Activated CD8-positive, alpha-beta memory T cell treated with anti-CD3 and anti-CD28 coated beads, Interleukin-2, amount 10 ng/mL, durations not matched to agents 7 days and 5 days (primary cell): ENCODE measurements around the gene QRICH2. TPM values are rescaled to one million over a fixed set of nuclear protein-coding genes. Genes with fewer than 3 reads are reported as not detected.
"Not testable (repeated sequence)": the region's sequence is repeated elsewhere in the genome, so short reads cannot be mapped to it uniquely, and the experiment has no call there.

Experiments used
- ATAC-seq: fragments of 150-1000 bp; cut with Tn5 transposase; one replicate; pipeline ENCODE4 v1.10.0; 2021; ENCODE audit warnings: moderate library complexity
- CTCF ChIA-PET: fragments of 350-600 bp; sonication (Branson Sonifier 250); formaldehyde crosslinking; loops from one replicate; lab custom pipeline; 2021; ENCODE audit warnings: antibody characterized with exemption; lab: Charles Lee
- DNase-seq: peaks from one replicate; pipeline ENCODE4 v3.0.0-alpha.2; 2020
- H3K27ac Mint-ChIP-seq: one replicate; pipeline ENCODE4 v1.8.0; 2021; ENCODE audit warnings: mild to moderate bottlenecking, mixed read lengths
- H3K27me3 Mint-ChIP-seq: one replicate; pipeline ENCODE4 v1.8.0; 2021; ENCODE audit warnings: mixed read lengths
- H3K36me3 Mint-ChIP-seq: one replicate; pipeline ENCODE4 v1.8.0; 2021; ENCODE audit warnings: mild to moderate bottlenecking, mixed read lengths
- H3K4me1 Mint-ChIP-seq: one replicate; pipeline ENCODE4 v1.8.0; 2021; ENCODE audit warnings: mixed read lengths
- H3K4me3 Mint-ChIP-seq: one replicate; pipeline ENCODE4 v1.8.0; 2021; ENCODE audit warnings: mild to moderate bottlenecking, moderate library complexity, mixed read lengths
- H3K9me3 Mint-ChIP-seq: one replicate; pipeline ENCODE4 v1.8.0; 2022; ENCODE audit warnings: low read depth, mixed read lengths
- total RNA-seq, 2 experiments: library from RNA; stranded (reverse); gene quantifications; one replicate each; pipeline ENCODE4 v1.2.3, GENCODE V29; 2021

Gene QRICH2
- total RNA-seq, 2 experiments from 2014 or later, result 3.8 to 5.8 TPM

DNA sequence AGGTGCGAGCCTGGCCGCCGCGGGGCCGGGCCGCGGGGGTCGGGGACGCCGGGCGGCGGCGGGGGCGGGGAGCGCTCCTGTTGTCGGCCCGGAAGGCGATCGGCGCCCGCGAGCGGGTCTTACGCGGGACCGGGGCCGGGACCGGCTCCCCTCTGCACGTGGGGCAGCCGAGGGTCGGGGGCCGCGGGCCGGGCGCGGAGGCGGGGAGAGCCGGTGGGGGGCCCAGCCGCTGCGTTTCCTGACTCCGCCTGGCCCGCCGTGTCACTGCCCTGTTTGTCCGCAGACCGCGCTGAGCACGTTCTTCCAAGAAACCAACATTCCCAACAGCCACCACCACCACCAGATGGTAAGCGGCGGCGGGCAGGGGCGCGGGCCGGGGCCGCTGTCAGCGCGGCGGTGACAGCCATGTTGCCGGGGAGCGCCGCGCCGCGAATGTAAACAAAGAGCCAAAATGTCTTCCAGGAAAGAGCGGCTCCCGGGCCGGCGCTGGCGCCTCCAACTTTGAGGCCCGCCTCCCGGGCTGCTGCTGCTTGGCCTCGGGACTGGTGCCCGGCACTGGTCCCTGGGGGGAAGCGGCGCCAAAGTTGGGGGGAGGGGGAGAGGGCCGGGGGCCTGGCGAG is 42.3 kb downstream of the QRICH2 start:
- Mint-ChIP-seq H3K4me1 (peaks cover 56% of the 10 kb centered on the region), H3K4me3 (peak overlapping the region; percentile 92), H3K27ac (peak overlapping the region; percentile 99), H3K9me3 (no peaks in the 10 kb centered on the region), H3K36me3 (peaks cover 46% of the 10 kb centered on the region), H3K27me3 (no peaks in the 10 kb centered on the region)
- CTCF ChIA-PET, result interaction anchor here (1.0 to 7.0 kb wide), 13 partner anchors 9 to 144 kb away, joined by 3 to 83 read pairs (median 13); partner anchors contain the start of genes RNF157 and SPHK1
- DNase-seq (peak; percentile 74), ATAC-seq (no peak)

GRCh38 chr17:76264755-76265623 is 43.1 kb downstream of the QRICH2 start, which contains the start of gene UBALD2:
UBALD2 (plus strand) TSS chr17:76265348; CDS start chr17:76265506, 158 bp downstream.
- Mint-ChIP-seq H3K9me3 (no peaks in the 10 kb centered on the region), H3K36me3 (peaks cover 43% of the 10 kb centered on the region), H3K4me1 (peaks cover 54% of the 10 kb centered on the region), H3K27ac (peak within 1 kb of the TSS; percentile 99), H3K27me3 (no peaks in the 10 kb centered on the region), H3K4me3 (peak within 1 kb of the TSS; percentile 92)
- peak; percentile 100 for DNase-seq
- peak; percentile 82 for ATAC-seq
- CTCF ChIA-PET, result interaction anchor here (0.8 to 4.9 kb wide), 14 partner anchors 9 to 161 kb away, joined by 3 to 51 read pairs (median 8); partner anchors contain the start of gene SPHK1

- peaks cover 48% of the 10 kb centered on the region for H3K4me1 Mint-ChIP-seq
- H3K36me3 Mint-ChIP-seq, result peaks cover 37% of the 10 kb centered on the region
- CTCF ChIA-PET, result interaction anchor here (0.8 to 4.9 kb wide), 17 partner anchors 8 to 160 kb away, joined by 3 to 51 read pairs (median 5); partner anchors contain the start of gene SPHK1
- H3K4me3 Mint-ChIP-seq, result peak overlapping the region; percentile 92
- H3K27me3 Mint-ChIP-seq, result no peaks in the 10 kb centered on the region
- DNase-seq (peak; percentile 74), ATAC-seq (peak; percentile 7)
- no peaks in the 10 kb centered on the region for H3K9me3 Mint-ChIP-seq
- H3K27ac Mint-ChIP-seq, result peak overlapping the region; percentile 91
Observed at GRCh38 chr17:76264425-76264754, 43.7 kb downstream of the QRICH2 start.

- peaks cover 34% of the 10 kb centered on the region for H3K36me3 Mint-ChIP-seq
- H3K27ac Mint-ChIP-seq, result peak overlapping the region; percentile 91
- ATAC-seq, result no peak
- H3K4me3 Mint-ChIP-seq, result peak overlapping the region; percentile 92
- peaks cover 44% of the 10 kb centered on the region for H3K4me1 Mint-ChIP-seq
- peak; percentile 39 for DNase-seq
- CTCF ChIA-PET, result interaction anchor here (1.1 to 4.9 kb wide), 18 partner anchors 10 to 142 kb away, joined by 3 to 51 read pairs (median 6); no protein-coding TSS in a partner anchor
- H3K27me3 Mint-ChIP-seq, result no peaks in the 10 kb centered on the region
- no peaks in the 10 kb centered on the region for H3K9me3 Mint-ChIP-seq
Observed at GRCh38 chr17:76263896-76264295, 44.2 kb downstream of the QRICH2 start.

DNA sequence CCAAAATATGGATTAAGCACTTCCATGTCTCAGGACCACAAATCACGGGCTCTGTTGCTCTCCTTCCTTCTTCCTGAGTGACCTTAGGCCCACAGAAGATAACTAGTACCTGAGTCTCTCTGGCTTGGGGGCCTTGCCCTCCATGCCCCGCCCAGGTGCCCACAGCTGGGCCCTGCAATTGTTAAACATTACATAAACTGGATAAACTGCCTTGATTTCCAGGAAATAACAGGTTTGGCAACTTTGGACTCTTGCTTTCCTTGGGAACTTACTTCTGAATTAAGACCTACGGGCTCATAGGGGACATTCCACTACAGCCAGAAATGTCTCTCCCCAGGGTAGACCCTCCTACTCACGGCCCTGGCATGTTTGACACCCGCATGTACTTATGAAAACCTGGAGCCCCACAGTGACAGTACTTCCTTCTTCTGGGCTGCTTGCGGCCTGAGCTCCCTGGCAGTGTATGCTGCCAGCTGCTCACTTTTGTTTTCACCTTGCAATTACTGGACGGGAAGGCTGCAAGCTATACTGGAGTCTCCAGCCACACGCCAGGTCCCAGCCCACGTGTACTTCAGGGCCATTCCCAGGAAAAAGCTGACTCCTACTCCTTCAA is 45.2 kb downstream of the QRICH2 start:
- DNase-seq (no peak), ATAC-seq (no peak)
- H3K4me3 Mint-ChIP-seq, result peak overlapping the region; percentile 20

DNA sequence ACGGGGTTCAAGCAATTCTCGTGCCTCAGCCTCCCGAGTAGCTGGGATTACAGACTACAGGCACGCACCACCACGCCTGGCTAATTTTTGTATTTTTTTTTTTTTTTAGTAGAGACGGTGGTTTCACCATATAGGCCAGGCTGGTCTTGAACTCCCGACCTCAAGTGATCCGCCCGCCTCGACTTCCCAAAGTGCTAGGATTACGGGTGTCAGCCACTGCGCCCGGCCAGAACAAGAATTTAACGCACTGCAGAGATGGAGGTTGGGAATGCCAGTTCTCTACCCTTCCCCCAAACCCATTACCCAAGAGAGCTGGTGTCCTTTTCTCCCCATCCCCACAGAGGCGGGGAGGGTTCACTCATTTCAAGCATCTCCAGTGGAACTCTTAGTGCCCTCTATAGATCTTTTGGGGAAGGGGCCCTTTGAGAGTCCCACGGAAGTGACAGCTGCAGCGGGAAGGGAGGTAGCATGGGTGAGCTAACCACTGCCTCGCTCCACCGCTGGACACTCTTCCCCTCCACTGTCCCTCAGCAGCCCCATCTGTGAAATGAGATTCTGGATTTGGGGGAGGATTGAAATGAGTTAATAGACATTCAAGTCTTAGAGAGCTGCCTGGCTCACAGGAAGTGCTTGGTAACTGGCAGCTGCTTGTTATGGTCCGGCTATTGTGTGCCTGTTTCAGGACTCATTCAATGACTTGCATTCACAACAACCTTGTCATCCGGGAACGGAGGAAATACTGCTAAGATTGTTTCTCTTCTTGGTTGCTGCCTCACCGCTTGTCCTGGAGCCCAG is 46.5 kb downstream of the QRICH2 start:
- Mint-ChIP-seq H3K9me3 (peaks cover 2% of the 10 kb centered on the region), H3K27ac (peak overlapping the region; percentile 91), H3K36me3 (peaks cover 17% of the 10 kb centered on the region), H3K4me1 (peaks cover 43% of the 10 kb centered on the region), H3K27me3 (no peaks in the 10 kb centered on the region), H3K4me3 (no peak overlapping the region)
- peak; percentile 43 for DNase-seq
- CTCF ChIA-PET, result interaction anchor here (0.6 to 4.9 kb wide), 7 partner anchors 9 to 152 kb away, joined by 4 to 51 read pairs (median 8); no protein-coding TSS in a partner anchor
- no peak for ATAC-seq

More for the DNA sequence above, 45.2 kb downstream of the QRICH2 start:
- CTCF ChIA-PET, result interaction anchor here (0.8 to 4.9 kb wide), 16 partner anchors 8 to 141 kb away, joined by 3 to 51 read pairs (median 5); no protein-coding TSS in a partner anchor
- Mint-ChIP-seq H3K9me3 (no peaks in the 10 kb centered on the region), H3K27me3 (no peaks in the 10 kb centered on the region), H3K36me3 (peaks cover 24% of the 10 kb centered on the region), H3K4me1 (peaks cover 40% of the 10 kb centered on the region), H3K27ac (peak overlapping the region; percentile 91)

GRCh38 chr17:76260669-76261068 is 47.4 kb downstream of the QRICH2 start:
- H3K27me3 Mint-ChIP-seq, result no peaks in the 10 kb centered on the region
- H3K4me1 Mint-ChIP-seq, result peaks cover 52% of the 10 kb centered on the region
- H3K36me3 Mint-ChIP-seq, result peaks cover 12% of the 10 kb centered on the region
- no peak for DNase-seq
- no peak overlapping the region for H3K27ac Mint-ChIP-seq
- no peak overlapping the region for H3K4me3 Mint-ChIP-seq
- CTCF ChIA-PET, result interaction anchor here (1.6 to 4.9 kb wide), 3 partner anchors 10 to 23 kb away, joined by 5 to 25 read pairs (median 9); no protein-coding TSS in a partner anchor
- peaks cover 2% of the 10 kb centered on the region for H3K9me3 Mint-ChIP-seq
- no peak for ATAC-seq

- Mint-ChIP-seq H3K4me1 (peaks cover 56% of the 10 kb centered on the region), H3K27ac (no peak overlapping the region), H3K36me3 (peaks cover 16% of the 10 kb centered on the region), H3K27me3 (no peaks in the 10 kb centered on the region), H3K9me3 (peaks cover 2% of the 10 kb centered on the region), H3K4me3 (no peak overlapping the region)
- DNase-seq (no peak), ATAC-seq (no peak)
- CTCF ChIA-PET, result interaction anchor here (2.5 kb wide), 1 partner anchor 19 kb away, joined by 9 read pairs; no protein-coding TSS in a partner anchor
Observed at GRCh38 chr17:76260220-76260619, 47.9 kb downstream of the QRICH2 start.

DNA sequence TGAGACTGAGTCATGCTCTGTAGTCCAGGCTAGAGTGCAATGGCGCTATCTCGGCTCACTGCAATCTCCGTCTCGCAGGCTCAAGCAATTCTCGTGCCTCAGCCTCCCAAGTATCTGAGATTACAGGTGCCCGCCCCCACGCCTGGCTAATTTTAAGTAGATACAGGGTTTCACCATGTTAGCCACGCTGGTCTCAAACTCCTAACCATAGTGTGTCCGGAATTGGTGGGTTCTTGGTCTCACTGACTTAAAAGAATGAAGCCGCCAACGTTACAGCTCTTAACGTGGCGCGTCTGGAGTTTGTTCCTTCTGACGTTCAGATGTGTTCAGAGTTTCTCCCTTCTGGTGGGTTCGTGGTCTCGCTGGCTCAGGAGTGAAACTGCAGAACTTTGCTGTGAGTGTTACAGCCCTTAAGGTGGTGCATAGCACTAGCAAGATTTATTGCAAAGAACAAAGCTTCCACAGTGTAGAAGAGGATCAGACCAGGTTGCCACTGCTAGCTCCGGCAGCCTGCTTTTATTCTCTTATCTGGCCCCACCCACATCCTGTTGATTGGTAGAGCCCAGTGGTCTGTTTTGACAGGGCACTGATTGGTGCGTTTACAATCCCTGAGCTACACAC is 51.5 kb downstream of the QRICH2 start:
- Mint-ChIP-seq H3K4me1 (peaks cover 55% of the 10 kb centered on the region), H3K36me3 (peaks cover 21% of the 10 kb centered on the region), H3K4me3 (peak overlapping the region; percentile 72), H3K27ac (peak overlapping the region; percentile 97)
- DNase-seq (peak; percentile 86), ATAC-seq (peak; percentile 76)
- not testable (repeated sequence) for H3K27me3 Mint-ChIP-seq, H3K9me3 Mint-ChIP-seq
- CTCF ChIA-PET, result interaction anchor here (0.6 to 2.3 kb wide), 12 partner anchors 8 to 403 kb away, joined by 3 to 17 read pairs (median 4); partner anchors contain the start of gene UBALD2

DNA sequence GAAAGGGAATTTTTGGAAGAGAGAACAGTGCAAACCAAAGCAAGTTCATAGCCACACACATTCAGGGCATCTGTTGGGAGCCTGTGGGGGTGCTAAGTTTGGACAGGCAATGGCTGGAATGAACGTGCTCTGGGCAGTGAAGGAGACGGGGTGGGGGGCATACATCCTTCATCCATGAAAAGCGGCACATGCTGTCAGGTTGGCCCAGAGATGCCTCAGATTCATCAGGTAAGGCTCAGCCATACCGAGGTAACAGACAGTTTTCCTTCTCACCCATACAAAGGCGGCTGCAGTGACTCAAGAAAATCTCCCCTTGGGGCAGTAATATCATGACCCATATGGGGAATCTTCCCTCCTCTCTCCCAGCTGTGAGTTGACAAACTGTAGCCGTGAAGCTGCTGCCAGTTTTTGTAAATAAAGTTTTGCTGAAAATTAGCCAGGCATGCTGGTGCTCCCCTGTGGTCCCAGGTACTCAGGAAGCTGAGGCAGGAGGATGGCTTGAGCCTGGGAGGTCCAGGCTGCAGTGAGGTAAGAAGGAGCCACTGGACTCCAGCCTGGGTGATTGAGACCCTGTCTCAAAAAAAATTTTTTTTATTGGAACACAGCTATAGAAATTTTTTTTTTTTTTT is 52.2 kb downstream of the QRICH2 start:
- DNase-seq (peak; percentile 39), ATAC-seq (no peak)
- CTCF ChIA-PET, result interaction anchor here (0.6 to 2.3 kb wide), 10 partner anchors 9 to 403 kb away, joined by 3 to 17 read pairs (median 5); partner anchors contain the start of gene UBALD2
- peak overlapping the region; percentile 97 for H3K27ac Mint-ChIP-seq
- peaks cover 19% of the 10 kb centered on the region for H3K36me3 Mint-ChIP-seq
- H3K4me3 Mint-ChIP-seq, result peak overlapping the region; percentile 72
- H3K27me3 Mint-ChIP-seq, result no peaks in the 10 kb centered on the region
- peaks cover 58% of the 10 kb centered on the region for H3K4me1 Mint-ChIP-seq
- H3K9me3 Mint-ChIP-seq, result peaks cover 2% of the 10 kb centered on the region

- Mint-ChIP-seq H3K4me1 (peaks cover 61% of the 10 kb centered on the region), H3K9me3 (peaks cover 2% of the 10 kb centered on the region), H3K4me3 (no peak overlapping the region), H3K27me3 (no peaks in the 10 kb centered on the region), H3K36me3 (peaks cover 16% of the 10 kb centered on the region), H3K27ac (peak overlapping the region; percentile 67)
- ATAC-seq (no peak), DNase-seq (no peak)
- CTCF ChIA-PET, result interaction anchor here (1.0 to 1.9 kb wide), 5 partner anchors 9 to 133 kb away, joined by 3 to 6 read pairs (median 5); no protein-coding TSS in a partner anchor
Observed at GRCh38 chr17:76254275-76254674, 53.8 kb downstream of the QRICH2 start.
